ENCODE data around the gene MOK. TPM values are rescaled to one million over a fixed set of nuclear protein-coding genes. Genes with fewer than 3 reads are reported as not detected.
"Not testable (repeated sequence)": the region's sequence is repeated elsewhere in the genome, so short reads cannot be mapped to it uniquely, and the experiment has no call there.

MOK gene
- 98.9 and 111 TPM in 2 replicates for total RNA-seq (2014; rRNA removed; shearing (Covaris generic))
- 122 and 124 TPM in 2 replicates for polyA plus RNA-seq (2015; cell fraction: cytosol; rRNA removed)
- polyA plus RNA-seq (2015; cell fraction: nucleus; rRNA removed): 589 and 596 TPM in 2 replicates

GRCh38 chr14:102304611-102305506 lies at the start of gene MOK:
Gene MOK, minus strand, starts transcription at chr14:102305164. Its CDS starts 196 bp downstream, at chr14:102304968.
- in situ Hi-C loops (cut with HindIII; ENCODE audit: low pct_unique_long_range_greater_than_20kb, low sequenced_read_pairs): no loop called here

DNA sequence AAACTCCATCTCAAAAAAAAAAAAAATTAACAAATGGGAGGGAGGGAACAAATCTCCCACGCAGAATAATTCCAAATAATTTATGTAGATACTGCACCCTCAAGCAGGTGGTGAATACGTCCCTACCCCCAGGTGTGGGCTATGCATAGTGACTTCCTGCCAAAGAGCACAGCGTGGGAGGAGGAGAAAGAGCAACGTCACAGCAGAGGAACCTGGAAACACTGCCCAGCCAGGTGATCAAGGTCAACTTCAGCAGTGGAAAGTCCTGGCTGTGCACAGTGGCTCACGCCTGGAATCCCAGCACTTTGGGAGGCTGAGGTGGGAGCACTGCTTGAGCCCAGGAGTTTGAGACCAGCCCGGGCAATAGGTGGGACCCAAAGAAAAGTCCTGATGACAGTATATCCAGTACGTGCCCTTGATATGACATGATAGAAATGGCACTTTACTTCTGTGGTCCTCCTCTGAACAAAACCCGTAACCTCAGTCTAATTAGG lies 48.2 kb upstream of the MOK start:
- in situ Hi-C loops (cut with HindIII; ENCODE audit: low pct_unique_long_range_greater_than_20kb, low sequenced_read_pairs): no loop called here
- no peak for DNase-seq (ENCODE audit: low read depth, low spot score)

More at GRCh38 chr14:102304611-102305506, at the start of gene MOK:
- DNase-seq (ENCODE audit: low read depth, low spot score): peak; percentile 97

- no peak for DNase-seq (ENCODE audit: low read depth, low spot score)
- in situ Hi-C loops (cut with HindIII; ENCODE audit: low pct_unique_long_range_greater_than_20kb, low sequenced_read_pairs): no loop called here
Measured at GRCh38 chr14:102352213-102352612, 47.2 kb upstream of the MOK start.

GRCh38 chr14:102351593-102351992 lies 46.6 kb upstream of the MOK start:
- DNase-seq (ENCODE audit: low read depth, low spot score); in situ Hi-C loops (cut with HindIII; ENCODE audit: low pct_unique_long_range_greater_than_20kb, low sequenced_read_pairs): not testable (repeated sequence)

DNA sequence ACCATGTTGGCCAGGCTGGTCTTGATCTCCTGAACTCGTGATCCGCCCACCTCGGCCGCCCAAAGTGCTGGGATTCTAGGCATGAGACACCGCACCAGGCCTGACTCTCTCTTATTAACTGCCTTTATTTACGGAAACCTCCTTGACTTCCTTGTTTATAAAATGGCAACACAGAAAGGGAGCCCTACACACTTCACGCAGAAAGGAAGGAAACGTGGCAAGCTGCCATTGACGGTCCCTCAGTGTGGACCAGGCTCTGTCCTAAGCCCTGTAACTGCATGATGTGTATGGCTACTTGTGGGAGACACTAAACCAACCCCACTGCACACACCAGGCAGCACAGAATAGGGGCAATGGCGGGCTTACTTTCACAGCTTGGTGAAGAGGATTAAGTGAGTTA lies 46.1 kb upstream of the MOK start:
- DNase-seq (ENCODE audit: low read depth, low spot score): no peak
- in situ Hi-C loops (cut with HindIII; ENCODE audit: low pct_unique_long_range_greater_than_20kb, low sequenced_read_pairs): no loop called here

GRCh38 chr14:102348376-102348775 lies 43.4 kb upstream of the MOK start:
- no peak for DNase-seq (ENCODE audit: low read depth, low spot score)
- in situ Hi-C loops (cut with HindIII; ENCODE audit: low pct_unique_long_range_greater_than_20kb, low sequenced_read_pairs): no loop called here

DNA sequence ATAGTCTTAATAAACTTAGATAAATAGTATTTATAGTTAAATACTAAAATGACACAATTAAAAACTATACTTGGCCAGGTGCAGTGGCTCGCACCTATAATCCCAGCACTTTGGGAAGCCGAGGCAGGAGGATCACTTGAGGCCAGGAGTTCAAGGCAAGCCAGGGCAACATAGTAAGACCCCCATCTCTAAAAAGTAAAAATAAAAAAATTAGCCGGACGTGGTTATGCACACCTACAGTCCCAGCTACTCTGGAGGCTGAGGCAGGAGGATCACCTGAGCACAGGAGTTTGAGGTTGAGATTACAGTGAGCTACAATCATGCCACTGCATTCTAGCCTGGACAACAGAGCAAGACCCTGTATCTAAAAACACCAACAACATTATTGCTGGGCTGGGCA lies 41.7 kb upstream of the MOK start:
- no peak for DNase-seq (ENCODE audit: low read depth, low spot score)
- in situ Hi-C loops (cut with HindIII; ENCODE audit: low pct_unique_long_range_greater_than_20kb, low sequenced_read_pairs): no loop called here

- no peak for DNase-seq (ENCODE audit: low read depth, low spot score)
- in situ Hi-C loops (cut with HindIII; ENCODE audit: low pct_unique_long_range_greater_than_20kb, low sequenced_read_pairs): no loop called here
Measured at GRCh38 chr14:102345232-102345631, 40.3 kb upstream of the MOK start.

DNA sequence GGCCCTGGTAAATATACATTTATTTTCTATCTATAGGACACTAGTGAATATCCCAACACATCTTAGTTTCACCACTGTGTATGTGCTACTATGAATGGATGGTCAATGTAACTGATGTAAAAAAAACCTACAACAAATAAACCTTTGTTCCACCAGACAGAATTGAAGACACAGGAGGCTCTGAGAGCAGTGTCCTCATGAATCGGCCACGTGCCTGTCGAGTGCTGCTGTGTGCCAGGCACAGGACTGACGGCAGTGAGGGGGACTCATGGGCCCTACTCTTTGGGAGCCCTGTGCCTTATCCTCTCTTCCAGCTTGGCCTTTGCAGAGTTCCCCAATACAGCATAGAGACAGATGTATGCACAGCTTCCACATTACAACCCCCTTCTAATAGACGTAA lies 39.5 kb upstream of the MOK start:
- DNase-seq (ENCODE audit: low read depth, low spot score): peak; percentile 97
- in situ Hi-C loops (cut with HindIII; ENCODE audit: low pct_unique_long_range_greater_than_20kb, low sequenced_read_pairs): no loop called here

GRCh38 chr14:102344084-102344483 lies 39.1 kb upstream of the MOK start:
- in situ Hi-C loops (cut with HindIII; ENCODE audit: low pct_unique_long_range_greater_than_20kb, low sequenced_read_pairs): no loop called here

DNA sequence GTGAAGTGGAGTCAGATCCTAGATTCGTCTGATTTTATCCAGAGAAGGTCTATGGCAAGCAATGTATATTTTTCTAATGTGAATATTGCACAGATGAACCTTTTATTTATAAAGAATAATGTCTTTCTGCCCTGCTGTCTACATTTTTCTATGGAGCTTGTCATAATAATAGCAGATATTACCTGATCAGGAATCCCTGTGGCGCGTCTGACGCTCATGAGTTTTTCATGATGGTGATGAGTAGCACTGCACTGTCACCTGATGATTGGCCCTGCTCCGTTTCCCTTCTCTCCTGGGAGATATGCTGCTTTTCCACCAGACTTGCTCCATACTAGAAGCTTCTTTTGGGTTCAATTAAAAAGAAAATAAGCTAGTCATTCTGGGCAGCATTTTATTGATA lies 37.3 kb upstream of the MOK start:
- in situ Hi-C loops (cut with HindIII; ENCODE audit: low pct_unique_long_range_greater_than_20kb, low sequenced_read_pairs): no loop called here
- DNase-seq (ENCODE audit: low read depth, low spot score): no peak

More at GRCh38 chr14:102344084-102344483, 39.1 kb upstream of the MOK start:
- no peak for DNase-seq (ENCODE audit: low read depth, low spot score)

- in situ Hi-C loops (cut with HindIII; ENCODE audit: low pct_unique_long_range_greater_than_20kb, low sequenced_read_pairs): no loop called here
- no peak for DNase-seq (ENCODE audit: low read depth, low spot score)
Measured at GRCh38 chr14:102341566-102341965, 36.6 kb upstream of the MOK start.

- DNase-seq (ENCODE audit: low read depth, low spot score): no peak
- in situ Hi-C loops (cut with HindIII; ENCODE audit: low pct_unique_long_range_greater_than_20kb, low sequenced_read_pairs): no loop called here
Measured at GRCh38 chr14:102338724-102339123, 33.8 kb upstream of the MOK start.

GRCh38 chr14:102335163-102335562 lies 30.2 kb upstream of the MOK start:
- no peak for DNase-seq (ENCODE audit: low read depth, low spot score)
- in situ Hi-C loops (cut with HindIII; ENCODE audit: low pct_unique_long_range_greater_than_20kb, low sequenced_read_pairs): no loop called here

- in situ Hi-C loops (cut with HindIII; ENCODE audit: low pct_unique_long_range_greater_than_20kb, low sequenced_read_pairs): no loop called here
- DNase-seq (ENCODE audit: low read depth, low spot score): no peak
Measured at GRCh38 chr14:102333795-102334705, 29.1 kb upstream of the MOK start.

- peak; percentile 36 for DNase-seq (ENCODE audit: low read depth, low spot score)
- in situ Hi-C loops (cut with HindIII; ENCODE audit: low pct_unique_long_range_greater_than_20kb, low sequenced_read_pairs): no loop called here
Measured at GRCh38 chr14:102333390-102333789, 28.4 kb upstream of the MOK start.

GRCh38 chr14:102330806-102331205 lies 25.8 kb upstream of the MOK start:
- in situ Hi-C loops (cut with HindIII; ENCODE audit: low pct_unique_long_range_greater_than_20kb, low sequenced_read_pairs): no loop called here

DNA sequence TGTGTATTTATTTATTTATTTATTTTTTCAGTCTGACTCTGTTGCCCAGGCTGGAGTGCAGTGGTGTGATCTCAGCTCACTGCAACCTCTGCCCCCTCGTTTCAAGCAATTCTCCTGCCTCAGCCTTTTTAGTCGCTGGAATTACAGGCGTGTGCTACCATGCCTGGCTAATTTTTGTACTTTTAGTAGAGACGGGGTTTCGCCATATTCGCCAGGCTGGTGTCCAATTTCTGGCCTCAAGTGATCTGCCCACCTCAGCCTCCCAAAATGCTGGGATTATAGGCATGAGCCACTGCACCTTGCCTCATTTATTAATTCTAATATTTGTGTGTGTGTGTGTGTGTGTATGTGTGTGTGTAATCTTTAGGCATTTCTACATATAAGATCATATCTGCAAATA lies 24.4 kb upstream of the MOK start:
- in situ Hi-C loops (cut with HindIII; ENCODE audit: low pct_unique_long_range_greater_than_20kb, low sequenced_read_pairs); DNase-seq (ENCODE audit: low read depth, low spot score): not testable (repeated sequence)

More at GRCh38 chr14:102330806-102331205, 25.8 kb upstream of the MOK start:
- DNase-seq (ENCODE audit: low read depth, low spot score): no peak
